ENCODE measurements around the gene CDC23.

DNA sequence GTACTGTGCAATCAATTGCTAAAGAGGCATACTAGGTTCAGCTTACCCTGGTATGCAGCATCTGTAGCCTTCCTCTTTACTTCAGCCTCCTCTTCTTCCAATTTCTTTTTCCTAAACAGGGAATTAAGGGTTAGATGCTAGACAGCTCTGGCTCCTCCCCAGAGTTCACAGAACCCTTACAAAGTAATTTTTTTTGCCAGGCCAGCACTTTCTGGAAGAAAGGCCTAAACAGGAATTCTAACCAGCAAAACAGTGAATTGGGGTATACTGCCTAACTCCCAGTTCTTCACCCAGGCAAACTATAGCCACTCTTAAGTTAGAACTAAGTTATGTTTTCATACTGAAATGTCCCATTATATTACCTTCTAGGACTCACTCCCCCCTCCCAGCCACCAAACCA, 42.8 kb downstream of the CDC23 start:
- TF ChIP-seq, protein P1, sequence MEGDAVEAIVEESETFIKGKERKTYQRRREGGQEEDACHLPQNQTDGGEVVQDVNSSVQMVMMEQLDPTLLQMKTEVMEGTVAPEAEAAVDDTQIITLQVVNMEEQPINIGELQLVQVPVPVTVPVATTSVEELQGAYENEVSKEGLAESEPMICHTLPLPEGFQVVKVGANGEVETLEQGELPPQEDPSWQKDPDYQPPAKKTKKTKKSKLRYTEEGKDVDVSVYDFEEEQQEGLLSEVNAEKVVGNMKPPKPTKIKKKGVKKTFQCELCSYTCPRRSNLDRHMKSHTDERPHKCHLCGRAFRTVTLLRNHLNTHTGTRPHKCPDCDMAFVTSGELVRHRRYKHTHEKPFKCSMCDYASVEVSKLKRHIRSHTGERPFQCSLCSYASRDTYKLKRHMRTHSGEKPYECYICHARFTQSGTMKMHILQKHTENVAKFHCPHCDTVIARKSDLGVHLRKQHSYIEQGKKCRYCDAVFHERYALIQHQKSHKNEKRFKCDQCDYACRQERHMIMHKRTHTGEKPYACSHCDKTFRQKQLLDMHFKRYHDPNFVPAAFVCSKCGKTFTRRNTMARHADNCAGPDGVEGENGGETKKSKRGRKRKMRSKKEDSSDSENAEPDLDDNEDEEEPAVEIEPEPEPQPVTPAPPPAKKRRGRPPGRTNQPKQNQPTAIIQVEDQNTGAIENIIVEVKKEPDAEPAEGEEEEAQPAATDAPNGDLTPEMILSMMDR (IDR thresholded peaks at IDR 0.05), result no peak
- TF ChIP-seq POLR2AphosphoS5 (IDR thresholded peaks at IDR 0.05; ENCODE audit: insufficient read depth in 1 of 2, low read depth in 1 of 2) (no peak), POLR2A (IDR thresholded peaks at IDR 0.05) (no peak)
